T-helper 1 cell (primary cell): Measurements from ENCODE around the gene WFDC1.

ENCODE experiments used
- DNase-seq, 5 donors: peaks; one replicate each; pipeline ENCODE4 v3.0.0-alpha.2; 2012 to 2020

Gene WFDC1

GRCh38 chr16:84357191-84357651, 62.5 kb downstream of the WFDC1 start:
- DNase-seq = peak in 1 of 5 donors; percentile 3

GRCh38 chr16:84358601-84359295, 64.1 kb downstream of the WFDC1 start:
- DNase-seq = no peak

GRCh38 chr16:84359326-84359725, 64.6 kb downstream of the WFDC1 start:
- DNase-seq = no peak

DNA sequence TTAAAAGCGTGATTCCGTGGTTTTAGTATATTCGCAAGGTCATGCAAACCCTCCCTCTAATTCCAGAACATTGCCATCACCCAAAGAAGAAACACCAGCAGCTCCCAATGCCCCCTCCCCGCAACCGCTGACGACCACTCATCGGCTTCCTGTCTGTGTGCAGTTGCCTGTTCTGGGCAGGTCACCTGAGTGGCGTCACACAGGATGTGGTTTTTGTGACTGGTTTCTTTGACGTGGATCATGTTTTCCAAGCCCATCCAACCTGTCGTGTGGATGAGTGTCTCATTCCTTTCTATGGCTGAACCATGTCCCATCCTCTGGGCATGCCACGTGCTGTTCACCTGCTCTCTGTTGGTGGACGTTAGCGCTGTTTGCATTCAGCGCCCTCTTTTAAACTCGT, 65.5 kb downstream of the WFDC1 start:
- peak in 2 of 5 donors; percentile 5 to 46 for DNase-seq

GRCh38 chr16:84360748-84361147, 66.1 kb downstream of the WFDC1 start:
- DNase-seq = no peak

DNA sequence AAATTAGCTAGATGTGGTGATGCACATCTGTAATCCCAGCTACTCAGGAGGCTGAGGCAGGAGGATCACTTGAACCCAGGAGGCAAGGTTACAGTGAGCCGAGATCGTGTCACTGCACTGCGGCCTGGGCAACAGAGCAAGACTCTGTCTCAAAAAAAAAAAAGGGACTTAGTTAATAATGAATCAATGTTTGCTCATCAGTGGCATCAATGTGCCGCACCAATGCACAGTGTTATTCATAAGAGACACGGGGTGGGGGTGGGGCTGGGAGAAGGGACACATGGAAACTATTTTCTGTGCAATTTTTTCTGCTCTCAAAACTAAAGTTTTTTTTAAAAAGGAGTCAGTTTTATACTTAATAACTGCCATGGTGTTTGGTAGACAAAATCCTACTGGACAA, 66.9 kb downstream of the WFDC1 start:
- no peak for DNase-seq

GRCh38 chr16:84362471-84362941, 67.8 kb downstream of the WFDC1 start:
- no peak for DNase-seq

GRCh38 chr16:84366208-84366607, 71.5 kb downstream of the WFDC1 start:
- DNase-seq = no peak

GRCh38 chr16:84367297-84367680, 72.6 kb downstream of the WFDC1 start:
- DNase-seq = no peak

DNA sequence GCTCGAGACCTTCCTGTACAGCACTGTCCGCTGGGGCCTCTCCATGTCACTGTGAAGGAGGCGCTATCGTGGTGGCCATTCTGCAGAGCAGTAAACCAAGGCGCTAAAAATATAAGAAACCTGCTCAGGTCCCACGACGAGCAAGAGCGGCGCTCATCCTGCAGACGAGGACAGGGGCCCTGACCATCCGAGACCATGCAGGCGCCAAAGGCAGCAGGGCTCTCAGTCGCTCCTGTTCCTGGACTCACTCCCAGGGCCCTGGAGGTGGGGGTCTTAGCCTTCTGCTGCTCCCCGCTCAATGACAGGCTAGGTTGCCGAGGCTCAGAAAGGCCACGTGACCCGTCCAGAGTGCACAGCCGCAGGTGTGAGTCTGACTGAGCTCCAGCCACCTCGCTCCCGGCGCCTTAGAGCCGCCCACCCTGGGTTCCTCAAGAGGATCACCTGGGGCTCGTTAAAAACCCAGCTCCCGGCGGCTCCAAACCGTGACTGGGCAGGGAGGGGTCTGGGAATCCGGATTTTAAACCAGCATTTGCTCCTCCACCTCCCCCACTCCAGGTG, 73.2 kb downstream of the WFDC1 start:
- DNase-seq = no peak

- DNase-seq = no peak
These were observed 73.8 kb downstream of the WFDC1 start, which contains the start of gene ATP2C2 for GRCh38 chr16:84368308-84368996. ATP2C2 (plus strand) TSS chr16:84368538; CDS start chr16:84368616, 78 bp downstream.

GRCh38 chr16:84369105-84369504, 74.4 kb downstream of the WFDC1 start:
- no peak for DNase-seq

DNA sequence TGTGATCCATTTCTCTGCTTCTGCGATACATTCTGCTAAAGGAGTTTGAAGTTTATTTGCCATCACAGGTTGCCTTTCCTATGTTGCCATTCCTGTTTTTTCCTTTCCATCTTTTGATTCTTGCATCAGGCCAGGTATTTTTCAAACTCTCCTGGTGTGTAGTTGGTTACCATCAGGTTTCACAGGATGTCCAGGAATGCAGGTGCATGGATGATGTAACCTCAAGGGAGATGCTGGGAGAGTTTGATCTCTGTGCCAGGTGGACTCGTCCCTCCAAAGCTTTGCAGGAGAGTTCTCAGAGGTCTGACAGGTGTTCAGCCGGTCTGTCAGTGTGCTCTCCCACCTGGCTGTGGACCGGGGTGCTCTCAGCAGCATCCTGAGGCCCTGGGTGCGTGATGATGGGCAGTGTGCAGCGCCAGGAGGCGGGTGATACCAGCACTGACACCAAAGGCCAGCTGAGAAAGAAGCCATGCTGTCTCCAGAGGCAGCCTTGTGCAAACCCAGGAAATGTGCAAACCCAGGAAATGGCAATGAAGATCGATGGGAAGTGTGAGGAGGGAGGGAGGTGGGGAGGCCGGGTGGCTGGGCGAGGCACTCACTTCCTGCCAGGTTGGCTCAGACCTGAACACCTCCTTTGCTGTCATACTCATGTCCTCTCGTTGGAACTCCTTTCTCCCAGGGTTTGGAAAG, 75.4 kb downstream of the WFDC1 start:
- DNase-seq = no peak

DNA sequence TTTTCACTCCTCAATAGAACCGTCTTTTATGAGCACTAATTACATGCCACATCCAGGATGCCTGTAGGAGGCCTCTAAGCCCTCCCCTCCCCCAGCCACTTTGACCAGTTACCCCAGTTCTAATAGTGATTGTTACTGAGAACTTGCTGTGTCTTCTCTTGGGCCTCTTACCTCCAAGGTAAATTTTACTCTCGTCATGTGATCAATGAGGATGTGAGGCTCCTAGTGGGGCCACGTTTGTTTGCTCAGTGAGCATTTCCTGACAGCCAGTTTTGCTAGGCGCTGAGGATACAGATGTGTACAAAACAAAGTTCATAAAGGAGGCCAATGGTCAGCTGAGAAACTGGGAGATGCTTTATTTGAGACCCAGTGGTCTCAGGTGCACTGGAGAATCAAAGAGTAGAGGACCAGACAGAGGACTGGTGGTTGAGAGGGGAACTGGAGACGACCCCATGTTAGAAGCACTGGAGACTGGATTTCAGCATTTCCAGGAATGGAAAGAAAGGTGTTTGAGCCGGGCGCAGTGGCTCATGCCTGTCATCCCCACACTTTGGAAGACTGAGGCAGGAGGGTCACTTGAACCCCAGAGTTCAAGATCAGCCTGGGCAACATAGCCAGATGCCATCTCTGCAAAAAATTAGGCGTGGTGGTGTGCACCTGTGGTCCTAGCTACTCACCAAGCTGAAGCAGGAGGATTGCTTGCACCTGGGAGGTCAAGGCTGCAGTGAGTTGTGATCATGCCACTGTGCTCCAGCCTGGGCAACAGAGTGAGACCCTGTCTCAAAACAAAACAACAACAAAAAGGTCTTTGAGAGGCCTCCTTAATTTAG, 76.3 kb downstream of the WFDC1 start:
- no peak for DNase-seq

GRCh38 chr16:84371553-84371865, 76.8 kb downstream of the WFDC1 start:
- no peak for DNase-seq

GRCh38 chr16:84373907-84374489, 79.3 kb downstream of the WFDC1 start:
- DNase-seq = no peak

DNA sequence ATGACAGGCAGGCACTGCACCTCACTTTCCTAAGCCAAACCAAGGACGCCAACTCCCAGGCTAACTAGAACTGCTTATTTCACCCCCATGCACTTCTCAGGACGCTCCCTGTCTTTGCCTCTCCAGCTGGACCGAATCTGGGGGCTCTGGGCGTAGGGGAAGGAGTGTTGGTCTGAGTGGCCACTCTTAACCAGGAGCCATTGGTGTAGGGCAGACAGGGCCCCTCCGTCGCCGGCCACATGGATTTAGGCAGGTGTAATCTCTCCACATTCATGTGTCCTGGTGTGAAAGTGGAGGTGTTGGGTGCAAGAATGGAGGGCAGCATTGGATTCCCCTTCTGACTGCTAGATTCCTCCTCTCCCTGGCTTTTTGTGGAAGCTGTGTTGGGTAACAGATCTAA, 83.4 kb downstream of the WFDC1 start:
- DNase-seq = no peak

- no peak for DNase-seq
These were observed 83.9 kb downstream of the WFDC1 start for GRCh38 chr16:84378567-84378966.

GRCh38 chr16:84379008-84379708, 84.5 kb downstream of the WFDC1 start:
- DNase-seq = no peak
